Neural progenitor cell (in vitro differentiated cells): ENCODE measurements around the gene POU6F2. TPM values are rescaled to one million over a fixed set of nuclear protein-coding genes. Genes with fewer than 3 reads are reported as not detected.

Source experiments
- DNase-seq: peaks from one replicate; pipeline ENCODE4 v3.0.0-alpha.2; 2016; ENCODE audit warnings: low spot score
- H2AFZ ChIP-seq: fragments of 200-600 bp; sonication (generic); replicated peaks from 2 replicates; pipeline ENCODE4 v1.6.1; 2016; ENCODE audit warnings: antibody characterized with exemption
- H3F3A ChIP-seq: fragments of 200-600 bp; sonication (generic); 2 replicates; pipeline ENCODE4 v1.6.1; 2016; ENCODE audit warnings: antibody characterized with exemption, low read depth
- H3K27ac ChIP-seq: fragments of 200-600 bp; sonication (generic); 2 replicates; pipeline ENCODE4 v1.5.1; 2016; ENCODE audit warnings: mild to moderate bottlenecking
- H3K27me3 ChIP-seq: fragments of 200-600 bp; sonication (generic); 2 replicates; pipeline ENCODE4 v1.6.1; 2016; ENCODE audit warnings: mild to moderate bottlenecking, moderate library complexity
- H3K36me3 ChIP-seq: fragments of 200-600 bp; sonication (generic); 2 replicates; pipeline ENCODE4 v1.5.1; 2016
- H3K4me1 ChIP-seq: fragments of 200-600 bp; sonication (generic); 2 replicates; pipeline ENCODE4 v1.6.1; 2016; ENCODE audit warnings: mixed run types
- H3K4me2 ChIP-seq: fragments of 200-600 bp; sonication (generic); 2 replicates; pipeline ENCODE4 v1.6.1; 2016
- H3K4me3 ChIP-seq: fragments of 200-600 bp; sonication (generic); 2 replicates; pipeline ENCODE4 v1.5.1; 2016
- H3K79me2 ChIP-seq: fragments of 200-600 bp; sonication (generic); 2 replicates; pipeline ENCODE4 v1.6.1; 2016; ENCODE audit warnings: low read depth
- H3K9ac ChIP-seq: fragments of 200-600 bp; sonication (generic); 2 replicates; pipeline ENCODE4 v1.6.1; 2016
- H3K9me3 ChIP-seq: fragments of 200-600 bp; sonication (generic); 2 replicates; pipeline ENCODE4 v1.5.1; 2016; ENCODE audit warnings: low read depth
- H4K20me1 ChIP-seq: fragments of 200-600 bp; sonication (generic); 2 replicates; pipeline ENCODE4 v1.6.1; 2016; ENCODE audit warnings: low read depth
- H3K27ac Mint-ChIP-seq: 3 replicates; pipeline ENCODE4 v1.8.0; 2021; ENCODE audit warnings: mixed read lengths
- H3K27me3 Mint-ChIP-seq: 2 replicates; pipeline ENCODE4 v1.8.0; 2022; ENCODE audit warnings: low read depth, mild to moderate bottlenecking, inconsistent platforms, moderate library complexity, mixed read lengths; ENCODE audit not compliant: insufficient read depth
- H3K36me3 Mint-ChIP-seq: 3 replicates; pipeline ENCODE4 v1.8.0; 2021; ENCODE audit warnings: mixed read lengths
- H3K4me1 Mint-ChIP-seq: 3 replicates; pipeline ENCODE4 v1.8.0; 2021; ENCODE audit warnings: mixed read lengths
- H3K4me3 Mint-ChIP-seq: 3 replicates; pipeline ENCODE4 v1.8.0; 2021; ENCODE audit warnings: mild to moderate bottlenecking, moderate library complexity, mixed read lengths
- H3K9me3 Mint-ChIP-seq: 3 replicates; pipeline ENCODE4 v1.8.0; 2020; ENCODE audit warnings: mixed read lengths
- CTCF ChIP-seq: fragments of 200-600 bp; sonication (generic); IDR thresholded peaks from 2 replicates; pipeline ENCODE4 v1.5.1; 2017; ENCODE audit warnings: antibody characterized with exemption, mild to moderate bottlenecking
- EZH2 ChIP-seq: fragments of 200-600 bp; sonication (generic); IDR thresholded peaks from 2 replicates; pipeline ENCODE4 v1.6.1; 2017; ENCODE audit warnings: antibody characterized with exemption, mild to moderate bottlenecking, moderate library complexity
- EZH2phosphoT487 ChIP-seq: fragments of 200-600 bp; sonication (generic); IDR thresholded peaks from 2 replicates; pipeline ENCODE4 v1.6.1; 2017; ENCODE audit warnings: antibody characterized with exemption
- total RNA-seq: library from RNA; depleted of rRNA; stranded (reverse); fragments of >200 nt; gene quantifications from 2 replicates; pipeline ENCODE4 v1.2.3, GENCODE V29; 2015; ENCODE audit warnings: low replicate concordance

Gene POU6F2
- total RNA-seq, 1 donor from 2014 or later: 3.4 TPM

- H3K4me1 ChIP-seq: peaks cover 6% of the 10 kb centered on the region
- TF ChIP-seq EZH2: no peak
- no peak for TF ChIP-seq EZH2phosphoT487
- TF ChIP-seq CTCF: no peak
- no peak overlapping the region for H2AFZ ChIP-seq
- no peaks in the 10 kb centered on the region for H3K27me3 ChIP-seq
- Mint-ChIP-seq H3K36me3 (peaks cover 2% of the 10 kb centered on the region), H3K4me3 (no peak overlapping the region), H3K9me3 (peaks cover 19% of the 10 kb centered on the region), H3K27ac (no peak overlapping the region), H3K27me3 (peaks cover 3% of the 10 kb centered on the region), H3K4me1 (peaks cover 3% of the 10 kb centered on the region)
- no peaks in the 10 kb centered on the region for H4K20me1 ChIP-seq
- H3K9me3 ChIP-seq: peaks cover 3% of the 10 kb centered on the region
- H3F3A ChIP-seq: no peaks in the 10 kb centered on the region
- no peak for DNase-seq
- H3K79me2 ChIP-seq: no peaks in the 10 kb centered on the region
- H3K9ac ChIP-seq: no peak overlapping the region
- no peak overlapping the region for H3K4me3 ChIP-seq
- no peak overlapping the region for H3K27ac ChIP-seq
- peaks cover 6% of the 10 kb centered on the region for H3K36me3 ChIP-seq
- H3K4me2 ChIP-seq: no peak overlapping the region
Measured at GRCh38 chr7:39056153-39056552, 78.4 kb downstream of the POU6F2 start.

GRCh38 chr7:39062811-39063210 lies 85.1 kb downstream of the POU6F2 start:
- peaks cover 16% of the 10 kb centered on the region for H3K4me1 ChIP-seq
- DNase-seq: no peak
- H3K4me3 Mint-ChIP-seq: no peak overlapping the region
- TF ChIP-seq CTCF (no peak), EZH2 (no peak), EZH2phosphoT487 (no peak)
- no peaks in the 10 kb centered on the region for H3K79me2 ChIP-seq
- no peak overlapping the region for H3K27ac Mint-ChIP-seq
- peaks cover 15% of the 10 kb centered on the region for H3F3A ChIP-seq
- no peak overlapping the region for H2AFZ ChIP-seq
- H3K36me3 Mint-ChIP-seq: no peaks in the 10 kb centered on the region
- no peaks in the 10 kb centered on the region for H3K9me3 ChIP-seq
- no peak overlapping the region for H3K9ac ChIP-seq
- no peak overlapping the region for H3K4me2 ChIP-seq
- H3K9me3 Mint-ChIP-seq: peaks cover 1% of the 10 kb centered on the region
- H4K20me1 ChIP-seq: no peaks in the 10 kb centered on the region
- H3K27me3 ChIP-seq: no peaks in the 10 kb centered on the region
- no peaks in the 10 kb centered on the region for H3K36me3 ChIP-seq
- H3K4me3 ChIP-seq: no peak overlapping the region
- peaks cover 2% of the 10 kb centered on the region for H3K27me3 Mint-ChIP-seq
- H3K27ac ChIP-seq: peak overlapping the region; percentile 66
- peaks cover 3% of the 10 kb centered on the region for H3K4me1 Mint-ChIP-seq

GRCh38 chr7:39069031-39069430 lies 91.3 kb downstream of the POU6F2 start:
- Mint-ChIP-seq H3K27ac (peak overlapping the region; percentile 79), H3K4me1 (peaks cover 43% of the 10 kb centered on the region), H3K4me3 (no peak overlapping the region), H3K27me3 (peaks cover 2% of the 10 kb centered on the region), H3K9me3 (peaks cover 2% of the 10 kb centered on the region), H3K36me3 (no peaks in the 10 kb centered on the region)
- Histone ChIP-seq H3K27me3 (no peaks in the 10 kb centered on the region), H3K27ac (peak overlapping the region; percentile 60), H3K9me3 (no peaks in the 10 kb centered on the region), H3K79me2 (no peaks in the 10 kb centered on the region), H3K4me1 (peaks cover 48% of the 10 kb centered on the region), H3K4me3 (no peak overlapping the region), H3K4me2 (peak overlapping the region; percentile 55), H3K36me3 (no peaks in the 10 kb centered on the region), H4K20me1 (peaks cover 14% of the 10 kb centered on the region), H2AFZ (no peak overlapping the region), H3F3A (peaks cover 43% of the 10 kb centered on the region), H3K9ac (no peak overlapping the region)
- no peak for TF ChIP-seq CTCF
- no peak for TF ChIP-seq EZH2phosphoT487
- TF ChIP-seq EZH2: no peak
- DNase-seq: peak; percentile 59
